COR-L47 (cell line): ENCODE data around the gene OTX1.
A peak's percentile ranks its signal among the peaks of the same experiment; 100 is the strongest.

ENCODE experiments used
- DNase-seq: peaks from one replicate; lab custom pipeline; 2025; lab: John Stamatoyannopoulos, UW

The OTX1 gene

DNA sequence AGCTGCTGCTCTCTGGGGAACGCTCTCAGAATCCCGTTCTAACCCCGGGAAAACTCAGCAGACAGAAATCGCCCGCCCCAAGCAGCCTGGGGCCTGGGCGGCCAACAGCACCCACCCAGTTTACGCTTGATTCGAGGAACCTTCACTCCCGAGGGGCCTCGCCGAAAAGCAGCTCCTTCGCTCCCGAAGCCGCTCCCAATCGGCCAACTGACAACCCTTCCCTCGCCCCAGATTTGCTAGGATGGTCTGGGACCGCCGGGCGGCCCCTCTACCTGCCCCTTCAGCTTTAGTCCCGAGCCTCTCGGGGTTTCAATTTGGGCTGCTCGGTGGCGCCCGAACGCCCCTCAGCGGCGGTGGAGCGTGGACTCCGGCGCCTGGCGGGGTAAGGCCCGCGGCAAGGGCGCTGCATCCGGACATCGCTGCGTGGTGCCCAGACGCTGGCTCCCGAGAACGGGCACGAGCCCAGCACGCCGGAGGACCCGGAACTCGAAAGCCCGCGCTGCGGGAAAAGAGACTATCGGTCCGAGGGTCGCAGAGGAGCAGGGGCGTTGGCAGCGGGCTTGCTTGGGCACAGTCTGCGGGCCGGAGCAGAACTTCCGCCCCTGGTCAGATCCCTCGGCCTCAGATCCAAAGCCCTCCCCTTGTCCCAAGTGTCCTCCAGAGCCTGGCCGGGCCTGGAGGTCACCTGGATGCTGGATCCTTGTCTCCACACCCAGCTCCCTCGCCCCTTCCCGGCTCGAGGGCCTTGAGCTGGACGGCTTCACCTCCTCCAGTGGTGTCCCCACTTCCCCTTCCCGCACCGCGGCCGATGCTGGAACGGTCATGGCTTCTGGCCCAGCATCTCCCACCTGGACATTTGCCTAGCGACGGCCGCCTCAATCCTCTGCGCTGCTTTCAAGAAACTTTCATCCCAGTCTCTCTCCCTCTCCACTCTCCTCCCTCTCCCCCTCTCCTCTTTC, 3.0 kb upstream of the OTX1 start:
- DNase-seq: peak; percentile 6

DNA sequence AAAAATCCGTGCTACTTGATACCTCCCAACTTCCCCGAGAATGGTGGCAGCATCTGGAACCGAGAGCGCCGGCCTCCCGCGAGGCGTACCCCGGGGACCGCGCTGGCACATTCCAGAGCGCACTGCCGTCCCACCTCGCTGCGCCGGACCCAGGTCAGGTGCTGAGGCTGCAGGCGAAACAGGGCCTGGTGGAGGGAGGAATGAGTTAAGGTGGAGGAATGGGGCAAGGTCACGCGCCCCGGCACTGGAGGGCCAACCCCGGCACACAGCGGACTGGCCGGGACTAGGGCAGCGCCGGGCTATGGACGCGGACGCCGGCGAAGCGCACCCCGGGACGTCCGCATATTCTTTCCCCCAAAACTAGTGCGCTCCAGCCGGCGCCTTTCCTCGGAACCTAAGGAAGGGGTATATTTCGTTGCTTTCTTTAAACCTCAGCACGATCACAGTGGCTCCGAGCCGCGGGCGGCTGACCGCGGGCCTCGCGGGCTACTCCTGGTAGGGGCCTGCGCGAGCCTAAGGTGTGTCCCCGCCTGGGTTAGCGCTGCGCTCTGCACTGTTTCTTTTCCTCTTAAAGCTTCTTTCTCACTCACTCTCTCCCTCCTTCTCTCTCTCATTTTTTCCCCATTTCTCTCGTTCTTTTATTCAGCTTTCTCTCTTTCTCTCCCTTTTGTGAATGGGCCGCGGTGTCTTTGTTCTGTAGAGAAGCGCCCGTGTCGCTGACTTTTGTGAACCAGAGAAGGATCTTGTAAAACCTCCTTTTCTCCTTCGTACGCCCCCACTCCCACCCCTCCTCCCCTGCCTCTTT, 2.1 kb upstream of the OTX1 start:
- no peak for DNase-seq

DNA sequence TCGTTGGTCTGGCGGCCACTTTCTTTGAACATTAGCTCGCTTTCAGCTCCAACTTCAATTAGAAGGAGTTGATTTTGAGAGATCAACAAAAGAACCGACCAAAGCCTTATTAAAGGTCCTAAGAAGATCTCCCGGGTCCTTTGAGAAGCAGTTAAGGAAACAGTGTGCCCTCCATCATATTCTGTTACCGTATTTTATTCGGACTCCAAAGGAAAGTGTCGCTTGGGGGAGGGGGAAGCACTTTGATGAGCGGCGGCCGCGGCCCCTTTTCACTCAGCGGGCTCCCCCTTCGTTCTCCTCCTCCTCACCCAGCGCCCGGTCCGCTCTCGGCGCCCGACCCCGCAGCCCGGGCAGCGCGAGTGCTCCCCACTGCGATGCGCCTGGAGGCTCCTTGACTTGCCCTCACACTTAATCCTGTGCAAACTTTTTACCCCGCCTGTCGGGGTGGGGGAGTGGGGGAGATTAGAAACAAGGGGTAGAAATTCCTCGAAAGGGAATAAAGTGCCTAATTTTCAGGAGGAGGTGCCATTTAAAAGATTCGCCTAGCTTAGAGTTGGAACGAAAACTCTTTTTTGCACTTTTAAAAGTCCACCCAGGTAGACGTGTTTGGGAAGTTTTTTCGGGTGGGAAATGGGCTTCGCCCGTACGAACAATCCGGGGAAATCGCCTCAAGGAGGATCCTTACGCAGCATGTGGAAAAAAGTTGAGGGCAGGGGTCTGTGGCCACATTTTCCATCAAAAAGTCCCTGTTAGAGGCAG, 1.2 kb upstream of the OTX1 start:
- DNase-seq: no peak

DNA sequence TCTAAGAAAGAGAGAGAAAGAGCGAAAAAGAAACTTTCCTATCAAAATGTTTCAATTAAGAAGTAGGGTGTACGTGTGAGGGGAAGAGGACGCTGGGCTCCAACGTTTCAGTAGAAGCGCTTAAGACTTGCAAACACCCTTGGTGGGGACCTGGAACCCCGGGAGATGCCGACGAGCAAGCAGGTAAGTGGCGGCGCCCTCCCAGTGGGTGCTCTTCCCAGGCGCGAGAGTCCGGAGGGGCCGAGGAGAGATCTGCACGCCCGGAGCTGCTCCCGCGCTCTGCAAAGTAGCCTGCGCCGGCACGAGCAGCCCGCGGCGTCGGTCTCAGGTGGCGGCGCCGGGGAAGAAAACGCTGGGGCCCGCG, 678 bp upstream of the OTX1 start:
- peak; percentile 69 for DNase-seq

DNA sequence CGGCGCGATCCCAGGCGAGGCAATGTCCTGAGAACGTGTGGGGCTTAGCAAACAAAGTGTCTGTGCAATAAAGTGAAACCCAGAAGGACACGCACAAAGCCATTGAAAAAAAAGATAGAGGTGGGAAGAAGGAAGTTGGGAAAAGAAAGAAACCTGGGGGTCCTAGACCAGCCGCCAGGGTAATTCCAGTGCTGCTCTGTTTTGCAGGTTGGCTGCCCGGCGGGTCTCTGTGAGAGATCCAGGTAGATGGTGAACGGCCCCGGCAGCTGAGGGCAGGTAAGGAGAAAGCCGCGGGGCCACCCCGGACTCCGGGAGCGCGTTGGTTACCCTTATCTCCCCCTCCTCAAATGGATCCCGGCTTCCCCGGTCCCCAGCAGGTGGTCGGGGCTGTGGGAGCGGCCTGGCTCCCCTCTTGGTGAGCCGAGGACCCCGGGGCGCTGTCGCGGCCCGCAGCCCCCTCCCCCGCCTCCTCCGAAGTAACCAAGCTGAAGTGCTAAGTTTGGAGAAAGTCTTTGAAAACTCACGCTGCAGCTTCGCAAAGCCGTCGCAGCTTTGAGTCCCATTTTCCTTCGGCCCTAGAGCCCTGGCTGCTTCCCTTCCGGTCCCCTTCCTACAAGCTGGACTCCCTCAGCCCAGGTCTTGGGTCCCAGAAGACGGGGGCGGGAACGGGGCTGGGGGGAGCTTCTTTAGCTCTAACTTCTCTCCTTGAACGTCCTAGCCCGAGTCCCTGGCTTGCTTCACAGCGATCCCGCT, 588 bp downstream of the OTX1 start:
- DNase-seq: no peak

DNA sequence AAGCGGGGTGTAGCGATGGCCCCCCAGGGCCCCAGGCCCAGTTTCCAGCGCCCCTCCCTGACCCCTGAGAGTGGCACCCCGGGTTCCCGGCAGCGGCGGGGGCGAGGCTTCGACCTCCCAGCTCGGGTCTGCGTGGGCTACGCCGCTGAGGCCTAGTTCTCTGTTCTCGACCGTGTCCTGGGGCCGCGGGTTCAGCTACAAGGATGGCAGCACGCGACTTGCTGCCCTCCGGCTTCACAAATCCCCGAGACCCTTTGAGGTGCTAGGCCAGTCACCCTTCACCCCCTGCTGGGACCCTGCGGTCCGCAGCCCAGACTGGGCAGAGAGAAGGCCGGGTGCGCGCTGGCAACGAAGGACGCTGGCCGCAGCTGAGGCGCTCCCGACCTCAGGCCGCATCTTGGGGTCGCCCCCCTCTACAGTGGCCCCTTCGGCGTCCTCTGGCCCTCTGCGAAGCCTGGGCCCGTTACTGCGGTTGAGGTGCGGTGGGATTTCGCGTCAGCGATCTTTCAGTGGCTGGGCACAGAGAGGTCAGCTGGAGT, 1.2 kb downstream of the OTX1 start:
- DNase-seq: no peak

DNA sequence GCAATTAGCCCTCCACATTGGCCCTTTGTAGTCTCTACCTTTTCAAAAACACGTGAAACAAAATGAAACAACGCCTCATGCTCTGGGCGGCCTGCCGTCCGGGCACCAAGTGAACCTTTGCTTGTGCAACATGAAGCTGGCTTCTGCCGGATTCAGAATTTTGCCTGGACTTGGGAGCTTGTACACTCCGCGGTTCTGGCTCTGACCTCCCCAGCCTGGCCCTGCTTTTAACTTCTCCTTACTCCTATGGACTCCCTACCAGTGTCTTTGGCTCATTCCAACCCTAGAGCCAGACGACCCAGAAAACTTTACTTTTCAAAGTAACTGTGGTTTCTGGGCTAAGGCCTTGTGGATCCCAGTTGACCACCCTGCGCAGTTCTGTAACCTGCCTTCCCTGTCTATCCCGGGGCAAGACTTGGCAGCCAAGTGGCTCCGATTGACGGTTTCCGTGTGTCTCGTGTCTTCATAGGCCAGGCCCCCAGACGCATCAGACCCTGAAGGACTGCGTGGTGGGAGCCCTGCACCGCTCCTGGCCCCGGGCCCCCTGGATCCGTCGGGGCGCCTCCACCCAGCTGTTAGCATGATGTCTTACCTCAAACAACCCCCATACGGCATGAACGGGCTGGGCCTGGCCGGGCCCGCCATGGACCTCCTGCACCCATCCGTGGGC, 1.9 kb downstream of the OTX1 start:
- DNase-seq: no peak

DNA sequence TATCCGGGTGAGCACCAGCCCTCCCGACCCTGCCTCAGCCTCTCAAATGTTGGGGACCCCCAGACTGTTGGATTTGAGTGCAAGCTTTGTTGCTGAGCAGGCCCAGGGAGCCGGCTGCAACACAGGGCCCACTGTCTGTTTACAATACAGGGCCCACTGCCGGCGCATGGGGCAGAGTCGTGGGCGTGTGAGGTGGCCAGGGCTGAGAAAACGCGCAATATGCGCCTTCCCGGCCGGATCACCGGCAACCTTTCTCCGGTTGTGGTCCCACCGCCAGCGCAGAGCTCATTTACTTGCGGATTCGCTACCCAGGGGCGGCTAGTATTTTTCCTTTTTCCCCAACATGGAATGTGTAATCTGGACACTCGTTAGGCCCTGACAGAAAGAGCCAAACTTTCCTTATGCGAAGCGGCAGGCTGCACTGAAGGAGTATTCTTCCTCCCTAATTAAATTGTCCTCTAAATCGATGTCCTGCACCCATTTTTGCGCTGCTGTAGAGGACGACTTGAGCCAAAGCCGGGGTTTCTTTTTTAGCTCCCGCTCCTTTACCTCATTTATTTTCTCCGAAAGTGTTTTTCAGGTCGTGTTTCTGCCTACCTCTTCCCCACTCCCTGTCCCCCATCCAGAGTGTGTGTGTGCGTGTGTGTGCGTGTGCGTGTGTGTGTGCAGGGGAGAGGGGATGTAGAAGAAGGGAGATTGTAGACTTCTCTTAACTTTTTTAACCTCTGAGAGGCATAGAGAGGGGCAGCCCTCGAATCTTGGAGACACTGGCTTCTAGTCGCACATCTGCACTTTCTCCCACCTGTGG, 2.7 kb downstream of the OTX1 start:
- no peak for DNase-seq

DNA sequence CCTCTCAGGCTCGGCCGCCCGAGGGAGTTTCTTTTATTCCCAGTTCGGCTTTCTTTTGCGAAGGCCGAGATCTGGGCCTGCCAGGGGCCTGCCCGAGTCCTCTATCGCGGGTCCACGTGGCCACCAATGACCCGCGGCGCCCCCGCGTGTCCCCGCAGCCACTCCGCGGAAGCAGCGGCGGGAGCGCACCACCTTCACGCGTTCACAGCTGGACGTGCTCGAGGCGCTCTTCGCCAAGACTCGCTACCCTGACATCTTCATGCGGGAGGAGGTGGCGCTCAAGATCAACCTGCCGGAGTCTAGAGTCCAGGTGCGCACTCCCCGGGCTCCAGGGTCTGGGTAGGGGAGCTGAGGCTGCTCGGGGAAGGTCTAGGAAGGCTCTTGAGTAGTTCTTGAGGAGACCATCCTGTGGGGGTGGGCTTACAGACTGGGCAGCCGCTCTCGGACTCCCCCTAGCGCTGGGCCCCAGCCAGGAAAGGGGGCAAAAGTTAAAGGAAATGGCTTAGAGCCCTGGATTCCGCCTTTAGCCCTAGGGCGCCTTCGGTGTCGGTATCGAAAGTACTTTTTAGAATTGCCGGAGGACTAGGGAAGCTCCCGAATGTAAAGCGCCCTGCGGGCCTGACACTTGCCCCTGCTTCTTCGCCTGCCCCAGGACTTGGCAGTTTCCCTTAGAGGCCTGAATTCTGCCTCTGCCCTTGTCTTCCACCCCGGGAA, 3.4 kb downstream of the OTX1 start:
- DNase-seq: no peak

DNA sequence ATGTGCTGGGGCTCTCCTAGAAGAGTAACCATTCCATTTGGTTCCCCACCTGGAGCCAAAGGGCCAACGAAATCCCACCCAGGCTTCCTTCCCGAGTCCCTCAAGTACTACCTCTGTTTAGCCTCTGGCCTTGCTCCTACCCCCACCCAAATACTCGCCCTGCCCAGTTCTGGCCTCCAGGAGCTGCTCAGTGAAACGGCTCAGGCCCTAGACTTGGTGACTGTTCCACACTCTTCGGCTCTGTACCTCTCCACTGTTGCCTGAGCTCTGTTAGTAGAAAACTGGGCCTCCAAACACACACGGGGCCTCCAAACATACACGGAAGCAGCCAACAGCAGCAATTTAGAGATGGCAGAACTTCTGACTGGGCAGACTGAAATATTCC, 4.2 kb downstream of the OTX1 start:
- DNase-seq: no peak

DNA sequence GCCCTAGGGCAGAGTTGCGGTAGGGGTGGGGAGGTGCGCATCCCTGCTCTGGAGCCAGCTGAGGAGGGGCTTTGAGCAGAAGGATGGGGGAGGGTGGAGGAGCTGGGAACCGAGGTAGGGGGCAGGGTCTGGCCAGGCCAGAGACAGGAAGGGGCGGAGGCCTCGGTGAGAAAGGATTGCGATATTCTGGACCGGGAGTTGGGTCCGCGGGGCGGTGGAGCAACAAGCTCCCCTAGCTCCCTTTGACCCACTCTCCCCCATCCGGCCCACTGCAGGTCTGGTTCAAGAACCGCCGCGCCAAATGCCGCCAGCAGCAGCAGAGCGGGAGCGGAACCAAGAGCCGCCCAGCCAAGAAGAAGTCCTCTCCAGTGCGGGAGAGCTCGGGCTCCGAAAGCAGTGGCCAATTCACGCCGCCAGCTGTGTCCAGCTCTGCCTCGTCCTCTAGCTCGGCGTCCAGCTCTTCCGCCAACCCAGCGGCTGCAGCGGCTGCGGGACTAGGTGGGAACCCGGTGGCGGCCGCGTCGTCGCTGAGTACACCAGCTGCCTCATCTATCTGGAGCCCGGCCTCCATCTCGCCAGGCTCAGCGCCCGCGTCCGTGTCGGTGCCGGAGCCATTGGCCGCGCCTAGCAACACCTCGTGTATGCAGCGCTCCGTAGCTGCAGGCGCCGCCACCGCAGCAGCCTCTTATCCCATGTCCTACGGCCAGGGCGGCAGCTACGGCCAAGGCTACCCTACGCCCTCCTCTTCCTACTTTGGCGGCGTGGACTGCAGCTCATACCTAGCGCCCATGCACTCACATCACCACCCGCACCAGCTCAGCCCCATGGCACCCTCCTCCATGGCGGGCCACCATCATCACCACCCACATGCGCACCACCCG, 4.8 kb downstream of the OTX1 start:
- DNase-seq: no peak

DNA sequence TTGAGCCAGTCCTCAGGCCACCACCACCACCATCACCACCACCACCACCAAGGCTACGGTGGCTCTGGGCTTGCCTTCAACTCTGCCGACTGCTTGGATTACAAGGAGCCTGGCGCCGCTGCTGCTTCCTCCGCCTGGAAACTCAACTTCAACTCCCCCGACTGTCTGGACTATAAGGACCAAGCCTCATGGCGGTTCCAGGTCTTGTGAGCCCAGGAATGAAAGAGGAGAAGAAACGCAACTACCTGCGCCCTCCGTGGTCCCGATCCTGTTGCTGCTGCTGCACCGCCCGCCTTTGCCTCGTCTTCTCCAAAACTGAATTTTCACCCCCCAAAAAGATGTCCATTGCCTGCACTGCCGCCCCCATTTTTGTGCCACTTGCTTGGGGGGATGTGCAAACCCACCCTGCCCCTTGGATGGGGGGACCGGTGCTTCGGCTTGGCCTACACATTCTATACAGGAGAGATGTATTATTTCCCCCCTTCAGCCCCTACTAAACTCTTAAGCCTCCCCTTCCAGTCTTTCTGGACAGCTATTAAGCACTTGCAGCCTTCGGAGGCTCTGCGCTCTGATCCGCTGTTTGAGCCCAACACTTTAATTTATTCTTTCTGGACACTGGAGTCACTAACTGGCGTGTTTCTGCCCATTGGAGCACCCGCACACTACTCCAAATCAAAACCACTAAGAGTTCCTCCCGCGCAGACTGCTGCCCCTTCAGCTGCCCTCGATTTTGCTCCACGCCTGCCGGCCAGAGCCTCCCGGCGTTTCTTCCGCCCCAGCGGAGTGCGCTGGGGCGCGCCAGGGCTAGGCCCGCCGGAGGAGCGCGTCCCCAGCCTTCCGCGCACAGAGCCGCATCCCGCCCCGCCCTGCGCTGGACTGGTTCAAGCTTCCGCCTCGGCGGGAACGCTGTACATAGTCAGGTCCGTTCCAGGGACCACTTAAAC, 5.7 kb downstream of the OTX1 start:
- no peak for DNase-seq

DNA sequence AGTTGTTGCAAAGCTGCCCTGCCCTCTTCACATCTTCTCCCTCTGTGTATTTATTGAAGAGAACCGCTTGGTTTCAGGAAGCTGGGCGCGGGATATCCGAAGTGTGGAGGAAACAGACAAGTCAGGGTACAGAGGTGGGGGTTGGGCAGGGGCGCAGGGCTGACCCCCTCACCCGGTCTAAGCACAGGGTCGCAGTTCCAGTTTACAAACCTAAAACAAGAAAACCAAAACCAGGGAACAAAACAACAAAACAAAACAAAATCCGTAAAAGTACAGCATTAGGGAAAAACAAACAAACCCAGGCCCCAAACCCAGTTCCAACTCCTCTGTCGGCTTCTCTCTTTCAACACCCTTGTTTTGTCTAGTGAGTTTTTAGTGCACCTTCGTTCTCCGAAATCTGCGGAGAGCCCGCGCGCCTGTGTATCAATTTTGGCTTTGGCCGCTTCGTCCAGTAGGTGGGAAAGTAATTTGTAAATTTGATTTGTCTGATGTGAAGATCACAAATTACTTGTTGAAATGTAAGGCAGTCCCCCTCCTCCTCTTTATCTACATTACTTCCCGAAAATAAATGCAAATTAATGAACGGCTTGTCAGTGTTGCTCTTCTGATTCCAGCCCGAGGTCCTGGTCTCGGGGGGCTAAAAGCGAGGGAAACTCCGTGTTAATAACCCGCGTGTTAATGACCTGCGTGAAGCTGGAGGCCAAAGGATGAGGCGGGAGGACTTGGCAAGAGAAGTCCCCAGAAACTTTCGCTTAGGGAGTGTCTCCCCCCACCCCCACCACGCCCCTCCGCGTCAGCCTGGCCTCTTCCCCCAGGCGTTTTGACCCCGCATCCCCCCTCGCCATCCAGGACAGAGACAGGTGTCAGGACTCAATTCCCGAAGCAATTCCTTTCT, 6.9 kb downstream of the OTX1 start:
- DNase-seq: no peak

DNA sequence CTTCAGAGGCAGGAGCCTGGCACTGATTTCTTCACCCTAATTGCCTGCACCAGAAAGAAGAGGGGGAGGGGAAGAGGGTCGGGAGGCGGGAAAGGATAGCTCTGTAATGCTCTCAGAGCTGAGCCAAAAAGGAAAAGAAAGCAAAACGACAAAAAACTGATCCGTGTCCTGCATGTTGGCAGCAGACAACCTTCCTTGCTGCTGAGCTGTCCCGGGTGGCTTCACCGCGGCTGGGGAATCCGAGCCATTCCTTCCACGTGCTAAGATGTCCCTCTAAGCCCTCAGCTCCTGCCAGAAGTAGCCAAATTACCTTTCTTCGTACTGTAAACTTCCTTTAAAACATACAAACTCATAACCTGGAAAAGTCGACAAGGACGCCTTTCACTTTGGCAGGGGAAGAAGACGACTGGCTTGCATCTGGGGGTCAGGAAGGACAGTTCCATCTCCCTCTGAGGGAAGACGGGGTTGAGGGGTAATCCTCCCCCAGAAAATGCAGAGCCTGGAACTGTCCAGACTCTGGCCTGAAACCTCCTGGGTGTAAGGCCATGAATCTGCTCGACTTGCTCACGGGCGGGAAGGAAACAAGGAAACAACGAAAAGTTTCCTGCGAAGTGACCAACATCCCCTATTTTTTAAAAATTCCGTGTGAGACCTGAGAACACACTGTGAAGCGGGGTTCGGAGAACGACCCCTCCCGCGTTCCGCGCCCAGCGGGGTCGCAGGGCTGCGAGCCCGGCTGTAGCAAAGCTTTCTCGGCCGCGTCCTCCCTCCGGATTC, 7.7 kb downstream of the OTX1 start:
- DNase-seq: no peak
